PC-9 (cell line): ENCODE data around the gene MAPKBP1. TPM values are rescaled to one million over a fixed set of nuclear protein-coding genes. Genes with fewer than 3 reads are reported as not detected.
A peak's percentile ranks its signal among the peaks of the same experiment; 100 is the strongest.
"Not testable (repeated sequence)": the region's sequence is repeated elsewhere in the genome, so short reads cannot be mapped to it uniquely, and the experiment has no call there.

ENCODE experiments used
- BruUV-seq: library from RNA; stranded (reverse); fragments of 400-500 nt; replicated peaks from 2 replicates; lab custom pipeline; 2021; lab: Mats Ljungman, UMichigan
- CTCF ChIA-PET: fragments of 300-600 bp; sonication (Branson Sonifier 250); formaldehyde crosslinking; loops from one replicate; lab custom pipeline; 2022; ENCODE audit warnings: antibody characterized with exemption; lab: Charles Lee
- POLR2A ChIA-PET: fragments of 300-600 bp; sonication (Branson Sonifier 250); formaldehyde crosslinking; loops from one replicate; lab custom pipeline; 2022; ENCODE audit warnings: antibody characterized with exemption; ENCODE audit not compliant: unreplicated experiment; lab: Charles Lee
- DNase-seq, 2 experiments: peaks; one replicate each; pipeline versions ENCODE4 v3.0.0 to v3.0.0-alpha.2; 2015 to 2022; ENCODE audit warnings: mixed read lengths in 1 of 2
- H2AFZ ChIP-seq: fragments of 200-600 bp; sonication (generic); 2 replicates; pipeline ENCODE4 v1.8.1; 2017; ENCODE audit warnings: antibody characterized with exemption
- H3F3A ChIP-seq: fragments of 200-600 bp; sonication (generic); 2 replicates; pipeline ENCODE4 v1.8.1; 2017; ENCODE audit warnings: antibody characterized with exemption, mild to moderate bottlenecking, low read depth; ENCODE audit not compliant: insufficient read depth
- H3K27ac ChIP-seq: fragments of 200-600 bp; sonication (generic); 2 replicates; pipeline ENCODE4 v1.6.1; 2016; ENCODE audit warnings: mixed run types
- H3K27me3 ChIP-seq: fragments of 200-600 bp; sonication (generic); 2 replicates; pipeline ENCODE4 v1.6.1; 2016; ENCODE audit warnings: low read depth, mixed run types; ENCODE audit not compliant: insufficient read depth
- H3K36me3 ChIP-seq: fragments of 200-600 bp; sonication (generic); 2 replicates; pipeline ENCODE4 v1.6.1; 2016; ENCODE audit warnings: low read depth, mixed run types
- H3K4me1 ChIP-seq: fragments of 200-600 bp; sonication (generic); replicated peaks from 2 replicates; pipeline ENCODE4 v1.6.1; 2016; ENCODE audit warnings: mixed run types; ENCODE audit not compliant: insufficient read depth
- H3K4me2 ChIP-seq: fragments of 200-600 bp; sonication (generic); 2 replicates; pipeline ENCODE4 v1.6.1; 2017; ENCODE audit warnings: mixed run types
- H3K4me3 ChIP-seq: fragments of 200-600 bp; sonication (generic); 2 replicates; pipeline ENCODE4 v1.6.1; 2016; ENCODE audit warnings: mixed run types
- H3K79me2 ChIP-seq: fragments of 200-600 bp; sonication (generic); 2 replicates; pipeline ENCODE4 v1.6.1; 2017; ENCODE audit warnings: low read depth, mixed run types
- H3K9me2 ChIP-seq: fragments of 200-600 bp; sonication (generic); 2 replicates; pipeline ENCODE4 v1.8.1; 2017; ENCODE audit warnings: mild to moderate bottlenecking; ENCODE audit not compliant: insufficient read depth
- H3K9me3 ChIP-seq: fragments of 200-600 bp; sonication (generic); 2 replicates; pipeline ENCODE4 v1.8.1; 2016; ENCODE audit warnings: low read depth; ENCODE audit not compliant: insufficient read depth
- H4K20me1 ChIP-seq: fragments of 200-600 bp; sonication (generic); 2 replicates; pipeline ENCODE4 v1.8.1; 2017; ENCODE audit not compliant: insufficient read depth
- EZH2 ChIP-seq: fragments of 200-600 bp; sonication (generic); IDR thresholded peaks from 2 replicates; pipeline ENCODE4 v1.8.0; 2017; ENCODE audit warnings: antibody characterized with exemption, low read depth
- intact Hi-C: fragments of 100-400 bp; cut with micrococcal nuclease; formaldehyde crosslinking; loops from one replicate; pipeline ENCODE4 v1.10.0; 2022; ENCODE audit not compliant: unreplicated experiment
- total RNA-seq: library from RNA; stranded (reverse); gene quantifications from 2 replicates; pipeline ENCODE4 v1.2.3, GENCODE V29; 2021
- TF ChIP-seq, protein P1 (sequence below): fragments of 200-600 bp; sonication (generic); conservative IDR thresholded peaks from 2 replicates; pipeline ENCODE4 v1.6.1; 2017; ENCODE audit warnings: mixed run types, antibody characterized with exemption, mild to moderate bottlenecking, moderate library complexity

The MAPKBP1 gene
- total RNA-seq, 1 experiment from 2014 or later: 22.9 TPM

DNA sequence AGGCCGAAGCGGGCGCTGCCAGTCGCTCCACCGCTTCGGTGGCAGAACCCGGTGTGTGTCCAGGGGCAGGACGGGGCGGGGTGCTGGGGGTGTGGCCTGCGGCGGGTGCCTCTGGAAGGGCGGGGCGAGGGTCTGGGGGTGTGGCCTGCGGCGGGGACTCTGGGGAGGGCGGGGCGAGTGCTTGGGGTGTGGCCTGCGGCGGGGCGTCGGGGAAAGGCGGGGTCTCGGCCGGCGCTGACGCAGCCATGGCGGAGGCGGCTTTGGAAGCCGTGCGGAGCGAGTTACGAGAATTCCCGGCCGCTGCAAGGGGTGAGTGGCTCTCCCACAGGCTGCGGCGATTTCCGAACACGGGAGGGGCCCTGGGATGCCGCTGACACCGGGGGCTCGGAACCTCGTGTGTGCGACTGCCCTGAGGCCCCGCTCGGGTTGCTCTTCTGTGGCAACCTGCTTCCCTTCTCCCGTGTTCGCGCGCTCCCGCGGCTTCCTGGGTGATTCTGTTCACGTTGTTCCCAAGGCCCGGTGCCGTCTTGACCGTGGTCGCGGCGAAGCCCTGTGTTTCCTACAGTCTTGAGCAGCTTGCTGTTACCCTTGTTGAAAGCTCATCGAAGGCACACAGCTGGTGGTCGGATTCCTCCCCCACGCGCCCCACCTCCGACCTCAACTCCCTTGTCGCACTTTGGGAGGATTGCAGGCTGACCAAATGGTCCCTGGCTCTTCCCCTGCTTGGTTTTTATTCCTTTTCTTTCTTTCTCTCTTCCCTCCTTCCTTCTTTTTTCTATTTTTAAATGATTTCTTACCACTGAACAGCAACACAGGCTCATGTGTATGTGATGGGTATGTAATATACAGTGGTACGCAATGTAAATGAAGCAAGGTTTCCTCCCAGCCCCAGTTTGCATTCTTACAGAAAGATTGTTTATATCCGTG is 53.9 kb downstream of the MAPKBP1 start, which contains the start of gene JMJD7:
TSS of gene JMJD7 (plus strand) at position 213 of the 927 bp plus-strand sequence. CDS start at position 246, 33 bp downstream.
- TF ChIP-seq, protein P1, sequence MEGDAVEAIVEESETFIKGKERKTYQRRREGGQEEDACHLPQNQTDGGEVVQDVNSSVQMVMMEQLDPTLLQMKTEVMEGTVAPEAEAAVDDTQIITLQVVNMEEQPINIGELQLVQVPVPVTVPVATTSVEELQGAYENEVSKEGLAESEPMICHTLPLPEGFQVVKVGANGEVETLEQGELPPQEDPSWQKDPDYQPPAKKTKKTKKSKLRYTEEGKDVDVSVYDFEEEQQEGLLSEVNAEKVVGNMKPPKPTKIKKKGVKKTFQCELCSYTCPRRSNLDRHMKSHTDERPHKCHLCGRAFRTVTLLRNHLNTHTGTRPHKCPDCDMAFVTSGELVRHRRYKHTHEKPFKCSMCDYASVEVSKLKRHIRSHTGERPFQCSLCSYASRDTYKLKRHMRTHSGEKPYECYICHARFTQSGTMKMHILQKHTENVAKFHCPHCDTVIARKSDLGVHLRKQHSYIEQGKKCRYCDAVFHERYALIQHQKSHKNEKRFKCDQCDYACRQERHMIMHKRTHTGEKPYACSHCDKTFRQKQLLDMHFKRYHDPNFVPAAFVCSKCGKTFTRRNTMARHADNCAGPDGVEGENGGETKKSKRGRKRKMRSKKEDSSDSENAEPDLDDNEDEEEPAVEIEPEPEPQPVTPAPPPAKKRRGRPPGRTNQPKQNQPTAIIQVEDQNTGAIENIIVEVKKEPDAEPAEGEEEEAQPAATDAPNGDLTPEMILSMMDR: no peak
- TF ChIP-seq EZH2: no peak
- peak within 1 kb of the TSS; percentile 95 for H3K4me2 ChIP-seq
- peaks cover 6% of the 10 kb centered on the region; the same call in 1 of the 2 replicates for H3F3A ChIP-seq
- H4K20me1 ChIP-seq: no peaks in the 10 kb centered on the region
- DNase-seq: peak; percentile 51 to 93
- H3K36me3 ChIP-seq: no peaks in the 10 kb centered on the region
- no peaks in the 10 kb centered on the region for H3K9me2 ChIP-seq
- H2AFZ ChIP-seq: peak within 1 kb of the TSS; percentile 88
- POLR2A ChIA-PET: interaction anchor here (0.5 to 0.6 kb wide), 2 partner anchors 22 to 147 kb away, joined by 4 to 7 read pairs; no protein-coding TSS in a partner anchor
- CTCF ChIA-PET: interaction anchor here (0.6 to 1.7 kb wide), 2 partner anchors 55 to 76 kb away, joined by 3 to 5 read pairs; no protein-coding TSS in a partner anchor
- peak within 1 kb of the TSS; percentile 81 for H3K4me3 ChIP-seq
- BruUV-seq: TSS peak; percentile 48
- H3K27ac ChIP-seq: no peak within 1 kb of the TSS
- no peaks in the 10 kb centered on the region for H3K27me3 ChIP-seq
- intact Hi-C loops: loop anchor here (2.0 kb wide), 2 partner anchors 77 to 145 kb away; partner anchors contain the start of gene EHD4
- peaks cover 16% of the 10 kb centered on the region for H3K4me1 ChIP-seq
- no peaks in the 10 kb centered on the region for H3K79me2 ChIP-seq
- H3K9me3 ChIP-seq: no peaks in the 10 kb centered on the region

DNA sequence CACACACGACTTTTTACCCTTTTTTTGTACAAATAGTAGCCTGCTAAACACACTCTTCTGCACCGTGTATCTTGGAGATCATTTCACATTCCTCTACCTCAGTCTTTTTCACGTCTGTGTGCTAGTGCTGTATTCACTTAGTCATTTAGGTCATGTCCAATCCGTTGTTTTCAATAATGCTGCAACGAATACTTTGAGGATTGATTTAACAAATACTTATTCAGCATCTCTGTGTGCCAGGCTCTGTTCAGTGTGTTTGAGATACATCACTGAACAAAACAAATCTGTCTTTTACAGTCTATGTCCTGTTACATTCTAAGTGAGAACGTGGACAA is 54.5 kb downstream of the MAPKBP1 start:
- Histone ChIP-seq H3K27ac (no peak overlapping the region), H3K4me3 (peak overlapping the region; percentile 81), H2AFZ (no peak overlapping the region; the same call in 1 of the 2 replicates), H3K36me3 (no peaks in the 10 kb centered on the region), H3K4me1 (peaks cover 22% of the 10 kb centered on the region), H3K79me2 (no peaks in the 10 kb centered on the region), H3K9me2 (no peaks in the 10 kb centered on the region), H3F3A (peaks cover 11% of the 10 kb centered on the region; the same call in 1 of the 2 replicates), H4K20me1 (no peaks in the 10 kb centered on the region), H3K4me2 (peak overlapping the region; percentile 95), H3K9me3 (no peaks in the 10 kb centered on the region), H3K27me3 (no peaks in the 10 kb centered on the region)
- no peak for DNase-seq
- CTCF ChIA-PET: interaction anchor here (0.6 kb wide), 1 partner anchor 76 kb away, joined by 3 read pairs; no protein-coding TSS in a partner anchor
- POLR2A ChIA-PET: interaction anchor here (0.5 kb wide), 1 partner anchor 148 kb away, joined by 4 read pairs; no protein-coding TSS in a partner anchor
- TF ChIP-seq EZH2: no peak
- TF ChIP-seq, protein P1: no peak
- BruUV-seq: no TSS peak
- intact Hi-C loops: loop anchor here (2.0 kb wide), 1 partner anchor 76 kb away; no protein-coding TSS in a partner anchor

DNA sequence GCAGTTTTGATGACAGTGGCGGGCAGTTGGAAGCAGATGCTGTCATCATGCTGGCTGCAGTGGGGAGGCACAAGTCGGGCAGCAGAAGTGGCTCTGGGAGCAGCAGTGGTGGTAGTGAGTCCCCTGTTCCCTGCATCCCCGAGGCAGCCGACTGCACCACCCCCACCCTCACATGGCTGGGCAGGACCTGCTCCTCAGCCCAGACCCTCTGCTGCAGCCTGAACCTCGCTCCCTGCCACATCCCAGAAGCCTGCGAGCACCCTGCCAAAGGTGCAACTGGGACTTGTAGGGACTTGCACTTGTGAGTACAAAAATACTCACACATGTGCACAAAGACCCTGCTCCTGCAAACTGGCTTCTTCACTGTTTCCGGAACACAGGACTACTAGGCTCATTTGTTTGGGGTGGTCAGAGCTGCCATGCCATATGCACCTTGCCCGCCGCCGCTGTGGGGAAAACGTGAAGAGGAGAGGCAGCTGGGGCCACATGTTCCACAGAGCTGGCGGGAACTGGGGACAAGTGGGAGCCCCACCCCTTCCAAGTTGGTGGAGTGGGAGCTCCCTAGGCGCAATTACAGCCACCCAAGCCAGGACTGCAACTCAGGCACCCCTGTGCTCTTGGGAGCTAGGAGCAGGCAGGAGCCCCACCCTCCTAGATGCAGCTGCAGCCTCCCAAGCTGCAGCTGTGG is 55.8 kb downstream of the MAPKBP1 start:
- ChIA-PET POLR2A (no interaction called here), CTCF (no interaction called here)
- no peak for DNase-seq
- H3F3A ChIP-seq: peaks cover 12% of the 10 kb centered on the region; the same call in 1 of the 2 replicates
- no peak overlapping the region for H2AFZ ChIP-seq
- H3K79me2 ChIP-seq: no peaks in the 10 kb centered on the region
- no peak overlapping the region for H3K4me3 ChIP-seq
- H3K9me3 ChIP-seq: no peaks in the 10 kb centered on the region
- H3K4me1 ChIP-seq: peaks cover 26% of the 10 kb centered on the region
- no peaks in the 10 kb centered on the region for H3K9me2 ChIP-seq
- H3K4me2 ChIP-seq: no peak overlapping the region
- BruUV-seq: no TSS peak
- no peaks in the 10 kb centered on the region for H3K36me3 ChIP-seq
- H3K27ac ChIP-seq: no peak overlapping the region
- H4K20me1 ChIP-seq: no peaks in the 10 kb centered on the region
- intact Hi-C loops: loop anchor here (2.0 kb wide), 1 partner anchor 75 kb away; no protein-coding TSS in a partner anchor
- no peaks in the 10 kb centered on the region for H3K27me3 ChIP-seq
- TF ChIP-seq, protein P1: no peak
- no peak for TF ChIP-seq EZH2

DNA sequence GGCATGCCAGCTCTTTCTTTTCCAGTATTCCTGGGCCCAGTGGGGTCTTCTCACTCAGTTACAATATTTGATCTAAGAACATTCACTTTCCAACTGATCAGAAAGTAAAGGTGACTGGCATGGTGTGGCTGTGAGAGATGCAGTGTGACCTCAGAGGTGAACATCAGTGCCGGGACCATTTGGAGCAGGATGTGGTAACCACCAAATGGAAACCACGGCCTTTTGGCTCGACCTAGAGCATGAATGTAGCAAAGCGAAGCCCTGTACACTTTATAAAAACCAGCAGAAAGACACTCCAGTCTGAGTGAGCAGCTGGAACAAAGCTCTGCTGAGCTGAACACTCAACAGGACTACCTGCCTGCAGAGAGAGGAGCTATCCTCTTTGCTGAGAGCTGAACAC is 57.0 kb downstream of the MAPKBP1 start:
- CTCF ChIA-PET: interaction anchor here (0.6 kb wide), 1 partner anchor 415 kb away, joined by 8 read pairs; no protein-coding TSS in a partner anchor
- BruUV-seq, H3K9me3 ChIP-seq, H4K20me1 ChIP-seq, H2AFZ ChIP-seq, H3K79me2 ChIP-seq, DNase-seq, H3K27me3 ChIP-seq, H3K36me3 ChIP-seq, intact Hi-C loops, H3K4me2 ChIP-seq, H3K9me2 ChIP-seq, H3K4me3 ChIP-seq, POLR2A ChIA-PET, H3K27ac ChIP-seq: not testable (repeated sequence)
- Histone ChIP-seq H3K4me1 (peaks cover 26% of the 10 kb centered on the region), H3F3A (peaks cover 12% of the 10 kb centered on the region; the same call in 1 of the 2 replicates)
